Mammary epithelial cell (primary cell): ENCODE results near the gene KPNB1.

Experiments
- EZH2 ChIP-seq: IDR thresholded peaks from 2 replicates; pipeline ENCODE4 v1.6.1; 2012; ENCODE audit warnings: low read length, inconsistent platforms, borderline replicate concordance
- TF ChIP-seq, protein P1 (sequence below), 2 donors: IDR thresholded peaks in 1 of 2; conservative IDR thresholded peaks in 1 of 2; 2 replicates each; pipeline ENCODE4 v1.5.1; 2011 to 2012; ENCODE audit warnings: inconsistent platforms in 2 of 2, low read length in 2 of 2, mild to moderate bottlenecking in 2 of 2, control low read depth in 1 of 2, low read depth in 1 of 2; ENCODE audit not compliant: insufficient read depth in 1 of 2; ENCODE audit errors: extremely low read depth in 1 of 2

DNA sequence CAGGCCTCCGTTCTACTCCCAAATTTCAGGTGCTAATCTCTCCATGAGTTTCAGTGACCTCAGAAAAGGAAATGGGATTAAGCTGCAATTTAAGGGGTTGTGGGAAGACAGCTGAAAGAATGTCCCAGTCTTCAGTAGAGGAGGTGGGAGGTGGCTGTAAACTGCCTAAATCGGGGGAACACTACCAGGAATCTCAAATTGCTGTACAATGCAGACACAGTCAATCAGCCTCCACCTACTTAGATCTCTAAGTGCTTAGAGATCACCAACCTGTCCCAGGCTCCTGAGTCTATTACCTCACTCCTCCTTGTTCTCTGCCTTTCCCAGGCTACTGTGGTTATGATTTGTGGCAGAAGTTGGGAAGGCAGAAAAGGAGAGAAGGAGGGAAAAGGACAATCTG, 75.0 kb downstream of the KPNB1 start:
- TF ChIP-seq, protein P1, sequence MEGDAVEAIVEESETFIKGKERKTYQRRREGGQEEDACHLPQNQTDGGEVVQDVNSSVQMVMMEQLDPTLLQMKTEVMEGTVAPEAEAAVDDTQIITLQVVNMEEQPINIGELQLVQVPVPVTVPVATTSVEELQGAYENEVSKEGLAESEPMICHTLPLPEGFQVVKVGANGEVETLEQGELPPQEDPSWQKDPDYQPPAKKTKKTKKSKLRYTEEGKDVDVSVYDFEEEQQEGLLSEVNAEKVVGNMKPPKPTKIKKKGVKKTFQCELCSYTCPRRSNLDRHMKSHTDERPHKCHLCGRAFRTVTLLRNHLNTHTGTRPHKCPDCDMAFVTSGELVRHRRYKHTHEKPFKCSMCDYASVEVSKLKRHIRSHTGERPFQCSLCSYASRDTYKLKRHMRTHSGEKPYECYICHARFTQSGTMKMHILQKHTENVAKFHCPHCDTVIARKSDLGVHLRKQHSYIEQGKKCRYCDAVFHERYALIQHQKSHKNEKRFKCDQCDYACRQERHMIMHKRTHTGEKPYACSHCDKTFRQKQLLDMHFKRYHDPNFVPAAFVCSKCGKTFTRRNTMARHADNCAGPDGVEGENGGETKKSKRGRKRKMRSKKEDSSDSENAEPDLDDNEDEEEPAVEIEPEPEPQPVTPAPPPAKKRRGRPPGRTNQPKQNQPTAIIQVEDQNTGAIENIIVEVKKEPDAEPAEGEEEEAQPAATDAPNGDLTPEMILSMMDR (conservative IDR thresholded peaks at IDR 0.05 in 1 of 2, IDR thresholded peaks at IDR 0.05 in 1 of 2; ENCODE audit: extremely low read depth in 1 of 2, insufficient read depth in 1 of 2, low read depth in 1 of 2, low read length in 2 of 2), result no peak
- TF ChIP-seq EZH2, result no peak
